GM15510 (cell line): ENCODE measurements around the gene AGAP1.

Experiments used
- POLR2A ChIP-seq: IDR thresholded peaks from 3 replicates; pipeline ENCODE4 v1.6.1; 2011; ENCODE audit warnings: borderline replicate concordance; ENCODE audit not compliant: insufficient read length; ENCODE audit errors: extremely low read depth

AGAP1 gene

GRCh38 chr2:235663875-235664274 is 170.0 kb downstream of the AGAP1 start:
- no peak for TF ChIP-seq POLR2A

- TF ChIP-seq POLR2A = no peak
Observed at GRCh38 chr2:235665661-235666212, 171.9 kb downstream of the AGAP1 start.

- TF ChIP-seq POLR2A = no peak
Observed at GRCh38 chr2:235666213-235666781, 172.5 kb downstream of the AGAP1 start.

- no peak for TF ChIP-seq POLR2A
Observed at GRCh38 chr2:235668782-235669181, 174.9 kb downstream of the AGAP1 start.

GRCh38 chr2:235669269-235669831 is 175.5 kb downstream of the AGAP1 start:
- no peak for TF ChIP-seq POLR2A

GRCh38 chr2:235669983-235670962 is 176.4 kb downstream of the AGAP1 start:
- no peak for TF ChIP-seq POLR2A

- no peak for TF ChIP-seq POLR2A
Observed at GRCh38 chr2:235670974-235671787, 177.3 kb downstream of the AGAP1 start.

GRCh38 chr2:235672720-235673119 is 178.9 kb downstream of the AGAP1 start:
- no peak for TF ChIP-seq POLR2A

GRCh38 chr2:235674146-235674545 is 180.3 kb downstream of the AGAP1 start:
- no peak for TF ChIP-seq POLR2A

GRCh38 chr2:235674812-235675211 is 181.0 kb downstream of the AGAP1 start:
- no peak for TF ChIP-seq POLR2A

GRCh38 chr2:235675678-235676535 is 182.1 kb downstream of the AGAP1 start:
- TF ChIP-seq POLR2A = no peak

- no peak for TF ChIP-seq POLR2A
Observed at GRCh38 chr2:235676536-235676799, 182.6 kb downstream of the AGAP1 start.

GRCh38 chr2:235677276-235677788 is 183.5 kb downstream of the AGAP1 start:
- no peak for TF ChIP-seq POLR2A

- no peak for TF ChIP-seq POLR2A
Observed at GRCh38 chr2:235677937-235678336, 184.1 kb downstream of the AGAP1 start.

GRCh38 chr2:235678712-235679111 is 184.9 kb downstream of the AGAP1 start:
- TF ChIP-seq POLR2A = no peak

GRCh38 chr2:235679471-235679870 is 185.6 kb downstream of the AGAP1 start:
- no peak for TF ChIP-seq POLR2A
